H7 (cell line): Measurements from ENCODE around the gene GRIK3. TPM values are rescaled to one million over a fixed set of nuclear protein-coding genes. Genes with fewer than 3 reads are reported as not detected.

Experiments
- DNase-seq: peaks from one replicate; pipeline ENCODE4 v3.0.0; 2012
- H3K27me3 ChIP-seq: 2 replicates; pipeline ENCODE4 v1.6.0; 2011; ENCODE audit warnings: mild to moderate bottlenecking, low read length; ENCODE audit not compliant: control insufficient read depth, insufficient read depth
- H3K36me3 ChIP-seq: replicated peaks from 2 replicates; pipeline ENCODE4 v1.5.1; 2011; ENCODE audit warnings: low read length; ENCODE audit not compliant: control insufficient read depth, insufficient read depth
- H3K4me3 ChIP-seq: 2 replicates; pipeline ENCODE4 v1.5.1; 2011; ENCODE audit warnings: low read depth, mild to moderate bottlenecking, control low read depth, low read length, moderate library complexity; ENCODE audit not compliant: insufficient read depth
- total RNA-seq: library from RNA; depleted of rRNA; stranded (reverse); fragments of >200 nt; shearing (Covaris generic); gene quantifications from 2 replicates; pipeline ENCODE4 v1.2.3, GENCODE V29; 2014

GRIK3 gene
- total RNA-seq, 1 experiment from 2014 or later = 8.2 TPM

DNA sequence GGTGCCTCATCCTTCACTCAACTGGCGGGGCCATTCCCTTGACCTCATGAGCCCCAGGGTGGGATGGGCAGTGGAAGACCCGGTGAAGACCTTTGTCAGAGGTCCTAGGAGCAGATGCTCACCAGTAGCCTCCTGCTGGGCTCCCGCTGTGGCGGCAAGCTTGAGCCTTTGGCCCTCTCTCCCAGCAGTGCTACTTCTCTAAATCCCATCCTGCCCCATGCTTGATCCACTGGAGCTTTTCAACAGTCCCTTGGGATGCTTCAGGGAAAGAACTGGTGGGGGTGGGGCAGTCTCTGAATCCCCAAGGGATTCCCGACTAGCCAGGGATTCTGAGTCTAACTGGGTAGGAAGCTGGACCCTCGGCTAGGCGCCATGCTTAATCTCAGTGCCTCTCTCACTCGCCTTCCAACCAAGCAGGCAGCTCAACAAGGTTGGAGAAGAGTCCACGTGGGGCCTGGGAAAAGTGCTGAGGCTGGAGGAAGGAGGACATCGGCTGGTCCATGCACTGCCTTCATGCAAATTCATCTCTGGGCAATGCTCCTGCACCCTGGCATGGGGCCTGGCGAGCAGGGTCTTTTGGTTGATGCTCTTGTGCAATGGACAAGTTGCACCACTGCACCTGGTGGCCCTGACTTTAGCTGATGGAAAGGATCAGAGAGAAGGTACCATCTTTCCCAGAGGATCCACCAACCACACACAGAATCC is 190.3 kb downstream of the GRIK3 start:
- H3K4me3 ChIP-seq = no peak overlapping the region
- no peaks in the 10 kb centered on the region; the same call in 1 of the 2 replicates for H3K27me3 ChIP-seq
- DNase-seq = no peak
- H3K36me3 ChIP-seq = no peaks in the 10 kb centered on the region

DNA sequence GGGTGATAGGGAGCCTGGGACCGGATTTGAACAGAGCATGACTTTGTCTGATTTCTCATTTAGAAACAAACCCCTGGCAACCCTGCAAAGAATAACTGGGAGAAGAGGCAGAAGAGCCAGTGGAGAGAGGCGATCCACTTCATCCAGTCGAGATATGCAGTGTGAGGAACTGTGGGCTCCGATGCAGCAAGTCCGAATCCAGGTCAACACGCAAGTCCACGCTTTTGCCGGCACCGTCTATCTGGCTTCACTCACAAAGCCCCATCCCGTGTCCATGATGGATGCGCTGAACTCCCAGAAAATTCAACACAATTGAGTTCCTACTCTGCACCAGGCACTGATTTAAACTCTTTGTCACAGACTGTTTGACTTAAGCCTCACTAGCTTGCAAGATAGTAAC is 191.3 kb downstream of the GRIK3 start:
- H3K27me3 ChIP-seq = no peaks in the 10 kb centered on the region; the same call in 1 of the 2 replicates
- DNase-seq = no peak
- no peak overlapping the region for H3K4me3 ChIP-seq
- no peaks in the 10 kb centered on the region for H3K36me3 ChIP-seq

DNA sequence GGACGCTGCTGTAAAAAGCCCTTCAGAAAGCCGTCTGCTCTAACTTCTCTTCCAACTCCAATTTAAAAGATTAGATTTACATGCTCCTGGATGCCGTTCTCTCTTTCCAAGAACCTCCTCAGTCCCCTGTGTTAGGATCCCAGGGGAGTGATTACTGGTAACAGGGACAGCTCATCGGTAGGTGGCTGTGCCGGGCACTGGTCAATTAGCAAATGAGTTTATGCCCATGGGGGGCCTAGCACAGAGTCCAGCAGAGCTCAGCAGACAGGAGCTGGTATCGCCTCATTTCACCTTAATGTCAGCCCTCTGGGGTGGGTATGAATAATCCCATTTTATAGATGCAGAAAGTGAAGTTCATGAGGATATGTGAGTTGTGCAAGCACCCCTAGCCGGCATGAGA is 191.9 kb downstream of the GRIK3 start:
- no peak overlapping the region for H3K4me3 ChIP-seq
- no peaks in the 10 kb centered on the region; the same call in 1 of the 2 replicates for H3K27me3 ChIP-seq

GRCh38 chr1:36839485-36839884 is 194.8 kb downstream of the GRIK3 start:
- no peaks in the 10 kb centered on the region; the same call in 1 of the 2 replicates for H3K27me3 ChIP-seq
- no peak overlapping the region for H3K4me3 ChIP-seq
- no peaks in the 10 kb centered on the region for H3K36me3 ChIP-seq
- no peak for DNase-seq

More for the DNA sequence above, 191.9 kb downstream of the GRIK3 start:
- DNase-seq = no peak
- H3K36me3 ChIP-seq = no peaks in the 10 kb centered on the region

- Histone ChIP-seq H3K4me3 (no peak overlapping the region), H3K27me3 (no peaks in the 10 kb centered on the region; the same call in 1 of the 2 replicates), H3K36me3 (no peaks in the 10 kb centered on the region)
- DNase-seq = no peak
Measured at GRCh38 chr1:36838888-36839287, 195.4 kb downstream of the GRIK3 start.

DNA sequence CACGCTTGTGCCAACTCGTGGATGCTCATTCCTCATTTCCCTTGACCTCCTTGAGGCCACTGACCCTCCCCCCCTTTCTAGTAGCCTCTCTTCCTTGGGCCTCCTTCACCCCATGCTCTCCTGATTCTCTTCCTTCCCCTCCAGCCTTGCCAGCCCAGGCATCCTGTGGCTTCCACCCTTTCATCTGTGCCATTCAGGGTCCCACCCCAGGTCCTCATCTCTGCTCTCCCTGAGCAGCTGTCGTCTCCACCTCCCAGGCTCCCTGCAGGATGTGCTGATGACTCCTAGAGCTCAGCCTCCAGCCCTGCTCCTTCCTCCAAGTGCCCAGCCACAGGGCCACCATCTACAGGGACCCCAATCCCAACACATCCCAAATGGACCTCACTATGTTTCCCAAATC is 197.4 kb downstream of the GRIK3 start:
- Histone ChIP-seq H3K27me3 (no peaks in the 10 kb centered on the region; the same call in 1 of the 2 replicates), H3K4me3 (no peak overlapping the region), H3K36me3 (no peaks in the 10 kb centered on the region)
- DNase-seq = no peak

DNA sequence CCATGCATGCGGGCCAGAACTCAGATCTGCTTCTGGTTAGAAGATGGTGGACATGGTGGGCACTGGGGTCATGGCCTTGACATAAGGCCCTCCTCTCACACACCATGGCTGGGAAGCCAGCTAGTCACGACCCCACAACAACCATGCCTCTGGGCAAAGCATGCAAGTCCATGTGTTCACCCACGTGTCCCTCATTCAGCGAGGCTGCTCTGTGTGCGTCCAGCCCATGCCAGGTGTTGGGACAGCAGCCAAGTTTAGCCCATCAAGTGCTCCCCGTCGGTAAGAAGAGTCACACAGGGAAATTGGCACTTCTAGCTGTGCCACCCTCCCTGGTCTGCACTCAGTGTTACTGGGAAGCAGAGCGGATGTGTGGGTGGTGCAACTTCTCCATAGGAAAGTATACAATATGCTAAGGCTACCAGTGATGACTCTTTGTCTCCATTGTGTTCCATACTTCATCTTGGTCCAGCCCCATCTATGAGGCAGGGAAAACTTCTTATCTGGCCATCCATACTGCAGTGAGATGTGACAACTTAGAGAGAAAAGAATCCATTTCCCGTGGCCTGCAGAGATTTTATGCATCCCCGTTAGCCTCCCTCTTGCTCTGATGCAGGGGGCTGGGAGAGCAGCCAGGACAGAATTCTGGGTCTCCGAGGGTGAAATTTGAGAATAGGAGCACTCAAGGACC is 198.0 kb downstream of the GRIK3 start:
- DNase-seq = no peak
- no peaks in the 10 kb centered on the region for H3K36me3 ChIP-seq
- H3K4me3 ChIP-seq = no peak overlapping the region

DNA sequence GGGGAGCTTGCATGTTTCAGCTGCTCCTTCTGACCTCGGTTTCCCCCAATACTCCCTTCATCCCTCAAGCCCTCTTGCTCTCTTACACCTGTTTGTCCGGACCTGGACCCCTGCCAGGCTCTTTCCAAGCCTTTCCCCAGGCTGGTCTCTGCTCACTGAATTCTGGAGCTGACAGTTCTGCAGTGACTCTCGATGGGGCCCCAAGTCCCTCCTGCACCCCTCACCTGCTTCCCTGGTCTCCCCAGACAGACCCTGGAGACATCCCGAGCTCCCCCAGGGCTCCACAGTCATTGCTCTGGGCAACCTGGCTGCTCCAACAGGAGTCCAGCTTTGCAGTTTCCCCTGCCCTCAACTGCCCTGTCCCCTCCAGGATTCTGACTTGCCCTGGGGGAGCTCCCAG is 198.6 kb downstream of the GRIK3 start:
- Histone ChIP-seq H3K36me3 (no peaks in the 10 kb centered on the region), H3K27me3 (no peaks in the 10 kb centered on the region; the same call in 1 of the 2 replicates), H3K4me3 (no peak overlapping the region)
- no peak for DNase-seq

More for the DNA sequence above, 198.0 kb downstream of the GRIK3 start:
- H3K27me3 ChIP-seq = no peaks in the 10 kb centered on the region; the same call in 1 of the 2 replicates

- no peak for DNase-seq
- Histone ChIP-seq H3K27me3 (no peaks in the 10 kb centered on the region; the same call in 1 of the 2 replicates), H3K4me3 (no peak overlapping the region), H3K36me3 (no peaks in the 10 kb centered on the region)
Measured at GRCh38 chr1:36835017-36835695, 199.2 kb downstream of the GRIK3 start.

GRCh38 chr1:36834586-36834985 is 199.7 kb downstream of the GRIK3 start:
- H3K36me3 ChIP-seq = no peaks in the 10 kb centered on the region
- no peak for DNase-seq
- H3K4me3 ChIP-seq = no peak overlapping the region
- no peaks in the 10 kb centered on the region; the same call in 1 of the 2 replicates for H3K27me3 ChIP-seq

DNA sequence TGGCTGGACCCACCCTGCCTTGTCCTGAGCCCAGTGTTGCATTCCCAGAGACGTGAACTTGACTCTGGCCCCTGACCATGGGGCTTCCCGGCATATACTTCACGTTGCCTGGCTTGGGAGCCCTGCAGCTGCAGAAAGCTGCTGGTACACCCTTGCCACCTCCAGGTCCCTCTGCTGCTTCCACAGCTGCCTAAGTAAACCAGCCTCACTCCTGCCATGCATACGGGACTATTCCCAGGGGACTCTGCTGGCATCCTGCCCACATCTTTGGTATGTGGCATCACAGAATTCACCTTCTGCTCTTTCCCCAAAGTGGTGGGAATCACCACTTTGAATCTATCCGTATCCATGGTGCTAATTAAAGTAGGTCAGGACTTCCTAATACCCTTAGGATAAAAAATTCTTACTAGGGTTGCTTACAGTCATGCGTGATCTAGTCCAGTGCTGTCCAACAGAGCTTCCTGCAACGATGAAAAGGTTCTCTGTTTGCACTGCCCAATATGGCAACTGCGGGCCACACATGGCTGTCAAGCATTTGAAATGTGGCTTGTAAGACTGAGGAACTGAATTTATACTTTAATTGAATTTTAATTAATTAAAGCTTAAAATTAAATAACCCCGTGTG is 203.0 kb downstream of the GRIK3 start:
- no peak for DNase-seq
- Histone ChIP-seq H3K36me3 (no peaks in the 10 kb centered on the region), H3K27me3 (no peaks in the 10 kb centered on the region; the same call in 1 of the 2 replicates), H3K4me3 (no peak overlapping the region)

- no peaks in the 10 kb centered on the region; the same call in 1 of the 2 replicates for H3K27me3 ChIP-seq
- H3K4me3 ChIP-seq = no peak overlapping the region
- no peaks in the 10 kb centered on the region for H3K36me3 ChIP-seq
- DNase-seq = no peak
Measured at GRCh38 chr1:36829961-36830360, 204.4 kb downstream of the GRIK3 start.

DNA sequence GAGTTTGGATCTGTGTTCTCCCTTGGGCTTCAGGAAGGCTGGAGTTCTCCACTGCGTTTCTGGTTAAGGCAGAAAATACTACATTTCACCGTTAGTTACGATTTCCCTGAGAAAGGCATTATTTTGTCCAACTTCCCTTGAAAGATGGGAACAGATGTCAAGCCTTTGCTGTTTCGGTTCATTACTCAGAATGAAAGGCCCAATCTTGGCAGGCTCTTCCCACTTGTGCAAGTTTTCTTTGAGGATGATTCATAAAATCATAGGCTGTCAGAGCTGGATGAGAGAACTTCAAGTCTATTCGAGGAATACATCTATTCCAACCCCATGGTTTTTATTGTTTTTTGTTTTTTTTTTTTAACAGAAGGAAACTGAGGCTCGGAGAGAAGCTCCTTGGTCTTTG is 205.2 kb downstream of the GRIK3 start:
- Histone ChIP-seq H3K36me3 (no peaks in the 10 kb centered on the region), H3K4me3 (no peak overlapping the region), H3K27me3 (no peaks in the 10 kb centered on the region; the same call in 1 of the 2 replicates)
- DNase-seq = no peak

- no peak for DNase-seq
- Histone ChIP-seq H3K4me3 (no peak overlapping the region), H3K36me3 (no peaks in the 10 kb centered on the region)
Measured at GRCh38 chr1:36825226-36825625, 209.1 kb downstream of the GRIK3 start.

More at GRCh38 chr1:36825226-36825625, 209.1 kb downstream of the GRIK3 start:
- H3K27me3 ChIP-seq = no peaks in the 10 kb centered on the region
